Keratinocyte (primary cell): Measurements from ENCODE around the gene CDKL4.

Source experiments
- CTCF ChIP-seq, 3 experiments: IDR thresholded peaks in 1 of 3; conservative IDR thresholded peaks in 1 of 3; optimal IDR thresholded peaks in 1 of 3; 2 replicates in 2 of 3; 3 replicates in 1 of 3; pipeline versions ENCODE3 to v1.5.1; 2011; ENCODE audit warnings: low read length in 3 of 3, mild to moderate bottlenecking in 3 of 3, moderate library complexity in 2 of 3, control low read depth in 1 of 3, inconsistent platforms in 1 of 3; ENCODE audit not compliant: insufficient read depth in 2 of 3; ENCODE audit errors: extremely low read depth in 1 of 3
- EZH2 ChIP-seq: IDR thresholded peaks from one replicate; pipeline ENCODE4 v1.6.1; 2012; ENCODE audit warnings: inconsistent platforms, mild to moderate bottlenecking, low read length, moderate library complexity

- TF ChIP-seq CTCF (optimal IDR thresholded peaks at IDR 0.05 in 1 of 3, IDR thresholded peaks at IDR 0.05 in 1 of 3, conservative IDR thresholded peaks at IDR 0.05 in 1 of 3; ENCODE audit: extremely low read depth in 1 of 3, insufficient read depth in 2 of 3, low read length in 3 of 3): no peak
- no peak for TF ChIP-seq EZH2
Observed at GRCh38 chr2:39220136-39220535, 23.6 kb downstream of the CDKL4 start.
